IPS-18c (cell line): ENCODE data around the gene PMF1.

ENCODE experiments used
- H3K4me3 ChIP-seq: 2 replicates; pipeline ENCODE4 v1.7.0; 2013; ENCODE audit warnings: low read depth, mild to moderate bottlenecking, low read length, moderate library complexity; ENCODE audit not compliant: insufficient read depth
- H3K9me3 ChIP-seq: one replicate; pipeline ENCODE4 v1.6.1; 2013; ENCODE audit warnings: mild to moderate bottlenecking, low read length, moderate library complexity; ENCODE audit not compliant: control insufficient read depth, insufficient read depth

The PMF1 gene

DNA sequence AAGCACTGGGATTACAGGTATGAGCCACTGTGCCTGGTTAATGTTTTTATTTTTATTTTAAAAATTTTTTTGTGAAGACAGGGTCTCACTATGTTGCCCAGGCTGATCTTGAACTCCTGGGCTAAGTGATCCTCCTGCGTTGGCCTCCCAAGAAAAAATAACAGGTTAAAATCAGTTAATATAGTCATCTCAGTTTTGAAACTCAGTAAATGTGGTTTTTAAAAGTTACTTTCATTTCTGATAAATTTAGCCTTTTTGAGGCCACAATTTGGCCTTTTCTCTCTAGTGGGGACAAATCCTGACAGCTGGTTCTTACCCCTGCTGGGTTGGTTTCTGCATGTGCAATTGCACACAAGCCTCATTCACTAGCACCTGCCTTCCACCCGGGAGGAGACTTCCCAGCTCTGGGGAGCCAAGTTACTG, 13.3 kb downstream of the PMF1 start:
- H3K4me3 ChIP-seq: no peak overlapping the region
- no peaks in the 10 kb centered on the region for H3K9me3 ChIP-seq

DNA sequence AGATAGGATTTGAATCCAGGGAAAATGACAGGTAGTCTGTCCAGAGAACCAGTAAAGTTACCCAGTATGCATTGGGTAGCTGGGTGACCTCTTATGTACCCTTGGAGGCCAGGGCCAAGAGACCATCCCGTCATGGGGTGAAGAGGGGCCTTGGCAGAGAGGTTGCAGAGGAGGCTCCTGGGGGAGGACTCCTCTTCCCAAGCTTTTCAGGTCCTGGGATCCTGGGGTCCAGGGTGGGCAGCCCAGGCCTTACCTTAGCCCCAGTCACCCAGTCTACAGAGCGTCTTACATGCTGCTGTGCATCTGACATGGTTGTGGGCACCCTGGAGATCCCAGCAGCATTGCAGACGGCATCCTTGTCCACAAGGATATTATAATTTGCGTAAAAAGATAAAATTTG, 14.0 kb downstream of the PMF1 start:
- Histone ChIP-seq H3K9me3 (no peaks in the 10 kb centered on the region), H3K4me3 (no peak overlapping the region)

DNA sequence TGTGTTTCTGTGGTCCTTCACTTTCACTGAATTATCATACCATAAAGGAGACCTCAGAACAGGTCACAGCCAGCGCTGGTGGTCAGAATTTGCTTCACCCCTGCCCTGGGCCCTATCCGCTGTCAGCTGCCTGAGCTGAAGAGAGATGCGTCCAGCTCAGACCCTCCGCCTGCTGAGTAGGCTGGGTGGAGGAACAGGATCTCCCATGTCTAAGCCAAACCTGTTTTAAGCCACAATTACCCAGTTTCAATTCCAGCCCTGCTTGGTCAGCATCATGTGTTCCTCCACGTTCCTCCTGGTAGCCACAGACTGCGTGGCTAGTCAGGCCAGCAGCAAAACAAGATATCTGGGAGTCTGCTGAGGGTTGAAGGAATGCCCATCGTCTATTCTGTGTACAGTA, 15.7 kb downstream of the PMF1 start:
- no peak overlapping the region for H3K4me3 ChIP-seq
- no peaks in the 10 kb centered on the region for H3K9me3 ChIP-seq

DNA sequence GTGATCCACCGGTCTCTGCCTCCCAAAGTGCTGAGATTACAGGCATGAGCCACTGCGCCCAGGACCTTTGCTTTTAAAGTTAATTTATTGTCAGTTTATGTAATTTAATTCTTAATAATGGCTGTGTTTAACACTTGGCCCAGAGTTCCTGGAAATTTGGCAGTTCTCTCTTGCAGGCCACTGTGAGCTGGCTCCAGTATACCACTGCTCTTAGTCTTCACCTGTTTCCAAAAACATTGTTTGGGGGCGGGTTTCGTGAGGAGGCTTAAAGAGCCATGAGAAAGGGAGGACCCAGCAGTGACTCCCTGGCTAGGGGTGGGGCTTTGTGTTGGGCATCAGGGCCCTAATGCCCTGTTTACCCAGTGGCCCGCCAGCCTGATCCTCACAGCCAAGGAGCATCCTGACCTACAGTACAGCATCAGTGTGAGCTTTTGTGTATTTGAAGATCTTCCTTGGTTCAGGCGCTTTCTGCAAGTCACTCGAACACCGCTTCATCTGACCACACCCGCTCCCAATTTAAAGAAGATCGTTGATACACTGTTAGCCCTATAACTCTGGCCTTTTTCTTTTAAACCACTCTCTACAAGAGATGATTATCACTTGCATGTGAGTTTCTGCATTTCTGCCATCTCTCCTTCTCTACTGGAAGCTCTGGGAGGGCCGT, 17.1 kb downstream of the PMF1 start:
- no peak overlapping the region for H3K4me3 ChIP-seq
- H3K9me3 ChIP-seq: no peaks in the 10 kb centered on the region

DNA sequence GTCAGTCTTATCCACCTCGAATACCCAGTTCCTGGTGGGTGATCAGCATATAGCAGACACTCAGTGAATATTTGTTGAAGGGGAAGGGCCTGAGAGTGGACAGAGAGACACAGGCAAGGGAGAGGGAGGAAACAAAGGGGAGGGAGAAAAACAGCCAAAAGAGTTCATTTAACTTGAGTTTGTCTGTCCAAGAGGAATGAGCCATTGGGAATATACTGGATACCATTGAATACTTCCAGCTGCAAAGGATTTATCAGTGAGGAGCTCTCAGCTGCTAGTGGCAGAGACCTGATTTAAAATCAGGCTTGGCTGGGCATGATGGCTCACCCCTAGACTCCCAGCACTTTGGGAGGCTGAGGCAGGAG, 17.6 kb downstream of the PMF1 start:
- no peak overlapping the region for H3K4me3 ChIP-seq
- H3K9me3 ChIP-seq: no peaks in the 10 kb centered on the region

DNA sequence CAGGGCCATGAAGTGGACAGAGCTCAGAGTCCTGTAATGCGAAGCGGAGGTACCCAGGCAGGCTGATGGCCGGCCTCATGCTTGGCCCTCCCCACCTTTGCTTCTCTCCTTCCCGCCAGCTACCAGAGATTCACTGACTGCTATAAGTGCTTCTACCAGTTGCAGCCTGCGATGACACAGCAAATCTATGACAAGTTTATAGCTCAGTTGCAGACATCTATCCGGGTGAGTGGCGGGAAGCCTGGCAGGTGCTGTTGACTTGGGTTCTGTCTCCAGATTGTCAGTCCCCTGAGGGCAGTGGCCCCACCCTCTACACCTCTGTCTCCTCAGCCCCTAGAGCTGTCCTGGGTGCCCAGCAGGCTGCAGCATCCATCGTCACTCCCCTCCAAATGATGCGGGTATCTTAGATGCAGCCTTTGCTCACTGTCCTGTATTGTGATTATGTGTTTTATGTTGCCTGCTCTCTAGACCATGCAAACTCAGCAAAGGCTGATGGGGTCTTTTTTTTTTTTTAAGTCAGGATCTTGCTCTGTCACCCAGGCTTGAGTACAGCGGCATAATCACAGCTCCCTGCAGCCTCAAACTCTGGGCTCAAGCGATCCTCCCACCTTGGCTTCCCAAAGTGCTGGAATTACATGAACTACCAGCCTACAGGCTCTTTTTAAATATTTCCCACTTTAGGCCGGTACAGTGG, 19.5 kb downstream of the PMF1 start:
- Histone ChIP-seq H3K9me3 (no peaks in the 10 kb centered on the region), H3K4me3 (no peak overlapping the region)

DNA sequence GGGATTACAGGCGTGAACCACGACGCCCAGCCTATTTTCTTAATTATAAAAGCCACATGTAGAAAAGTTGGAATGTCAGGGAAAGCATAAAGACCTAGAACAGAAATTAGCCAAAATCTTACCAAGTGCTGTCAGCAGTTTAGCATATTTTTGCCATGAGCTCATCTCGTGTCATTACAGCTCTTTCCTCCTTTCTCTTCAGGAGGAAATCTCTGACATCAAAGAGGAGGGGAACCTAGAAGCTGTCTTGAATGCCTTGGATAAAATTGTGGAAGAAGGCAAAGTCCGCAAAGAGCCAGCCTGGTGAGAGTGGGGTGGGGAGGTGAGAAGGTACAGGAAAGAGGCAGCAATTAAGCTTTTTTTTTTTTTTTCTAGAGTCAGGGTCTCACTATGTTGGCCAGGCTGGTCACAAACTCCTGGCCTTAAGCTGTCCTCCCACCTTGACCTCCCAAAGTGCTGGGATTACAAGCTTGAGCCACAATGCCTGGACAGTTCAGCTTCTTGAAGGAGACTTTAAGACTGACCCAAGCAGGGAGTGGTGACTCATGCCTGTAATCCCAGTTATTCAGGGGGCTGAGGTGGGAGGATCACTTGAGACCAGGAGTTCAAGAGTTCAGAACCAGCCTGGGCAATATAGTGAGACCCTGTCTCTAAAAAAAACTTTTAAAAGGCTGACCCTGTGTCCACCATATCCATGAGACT, 20.8 kb downstream of the PMF1 start:
- Histone ChIP-seq H3K4me3 (no peak overlapping the region), H3K9me3 (no peaks in the 10 kb centered on the region)

DNA sequence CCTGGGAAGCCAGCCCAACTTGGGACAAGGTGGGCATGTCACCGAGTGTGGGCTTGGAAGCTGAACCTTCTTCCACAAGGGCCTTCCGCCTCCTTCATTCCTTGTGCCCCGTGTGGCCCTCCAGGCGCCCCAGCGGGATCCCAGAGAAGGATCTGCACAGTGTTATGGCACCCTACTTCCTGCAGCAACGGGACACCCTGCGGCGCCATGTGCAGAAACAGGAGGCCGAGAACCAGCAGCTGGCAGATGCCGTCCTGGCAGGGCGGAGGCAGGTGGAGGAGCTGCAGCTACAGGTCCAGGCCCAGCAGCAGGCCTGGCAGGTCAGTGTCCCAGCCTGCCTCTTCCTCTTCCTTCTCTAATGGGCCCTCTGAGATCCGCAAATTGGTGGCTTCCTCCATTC, 23.4 kb downstream of the PMF1 start:
- H3K9me3 ChIP-seq: no peaks in the 10 kb centered on the region
- H3K4me3 ChIP-seq: no peak overlapping the region

DNA sequence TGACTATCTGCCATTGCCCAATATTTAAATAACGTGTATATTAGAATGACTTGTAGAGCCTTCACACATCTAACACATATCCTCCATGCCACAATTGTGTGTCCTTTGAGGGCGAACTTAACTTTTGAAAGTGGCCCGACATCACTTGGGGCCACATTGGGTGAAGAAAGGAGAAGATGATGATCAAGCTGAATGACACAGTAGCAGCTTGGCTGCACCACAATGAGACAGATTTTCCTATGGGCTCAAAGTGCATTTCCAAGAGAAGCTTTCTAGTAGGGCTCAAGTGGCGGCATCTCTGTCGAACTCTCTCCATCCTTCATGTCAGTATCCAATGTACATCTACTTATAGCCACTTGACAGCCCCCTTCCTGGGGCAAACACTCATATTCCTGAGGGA, 25.4 kb downstream of the PMF1 start:
- Histone ChIP-seq H3K9me3 (no peaks in the 10 kb centered on the region), H3K4me3 (no peak overlapping the region)

DNA sequence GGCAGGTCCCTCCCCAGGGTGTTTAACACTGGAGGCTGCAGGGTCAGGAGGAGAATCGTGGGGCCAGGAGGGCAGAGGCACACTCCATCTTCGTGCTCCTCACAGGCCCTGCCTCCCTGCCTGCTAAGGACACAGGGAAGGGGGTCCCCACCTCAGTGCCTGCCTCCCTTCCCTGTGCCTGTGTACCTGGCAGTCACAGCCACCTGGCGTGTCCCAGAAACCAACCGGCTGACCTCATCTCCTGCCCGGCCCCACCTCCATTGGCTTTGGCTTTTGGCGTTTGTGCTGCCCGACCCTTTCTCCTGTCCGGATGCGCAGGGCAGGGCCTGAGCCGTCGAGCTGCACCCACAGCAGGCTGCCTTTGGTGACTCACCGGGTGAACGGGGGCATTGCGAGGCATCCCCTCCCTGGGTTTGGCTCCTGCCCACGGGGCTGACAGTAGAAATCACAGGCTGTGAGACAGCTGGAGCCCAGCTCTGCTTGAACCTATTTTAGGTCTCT, 28.6 kb downstream of the PMF1 start:
- no peaks in the 10 kb centered on the region for H3K9me3 ChIP-seq
- H3K4me3 ChIP-seq: no peak overlapping the region

DNA sequence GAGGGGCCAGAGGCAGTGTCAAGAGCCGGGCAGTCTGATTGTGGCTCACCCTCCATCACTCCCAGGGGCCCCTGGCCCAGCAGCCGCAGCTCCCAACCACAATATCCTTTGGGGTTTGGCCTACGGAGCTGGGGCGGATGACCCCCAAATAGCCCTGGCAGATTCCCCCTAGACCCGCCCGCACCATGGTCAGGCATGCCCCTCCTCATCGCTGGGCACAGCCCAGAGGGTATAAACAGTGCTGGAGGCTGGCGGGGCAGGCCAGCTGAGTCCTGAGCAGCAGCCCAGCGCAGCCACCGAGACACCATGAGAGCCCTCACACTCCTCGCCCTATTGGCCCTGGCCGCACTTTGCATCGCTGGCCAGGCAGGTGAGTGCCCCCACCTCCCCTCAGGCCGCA, 29.1 kb downstream of the PMF1 start, which contains the start of gene BGLAP:
Gene BGLAP (plus strand): TSS at position 259 of the 400 bp plus-strand sequence. CDS start 48 bp downstream, at position 307.
- Histone ChIP-seq H3K9me3 (no peaks in the 10 kb centered on the region), H3K4me3 (no peak within 1 kb of the TSS)

DNA sequence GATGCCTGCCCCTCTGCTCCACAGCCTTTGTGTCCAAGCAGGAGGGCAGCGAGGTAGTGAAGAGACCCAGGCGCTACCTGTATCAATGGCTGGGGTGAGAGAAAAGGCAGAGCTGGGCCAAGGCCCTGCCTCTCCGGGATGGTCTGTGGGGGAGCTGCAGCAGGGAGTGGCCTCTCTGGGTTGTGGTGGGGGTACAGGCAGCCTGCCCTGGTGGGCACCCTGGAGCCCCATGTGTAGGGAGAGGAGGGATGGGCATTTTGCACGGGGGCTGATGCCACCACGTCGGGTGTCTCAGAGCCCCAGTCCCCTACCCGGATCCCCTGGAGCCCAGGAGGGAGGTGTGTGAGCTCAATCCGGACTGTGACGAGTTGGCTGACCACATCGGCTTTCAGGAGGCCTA, 29.9 kb downstream of the PMF1 start:
- H3K4me3 ChIP-seq: no peak overlapping the region

DNA sequence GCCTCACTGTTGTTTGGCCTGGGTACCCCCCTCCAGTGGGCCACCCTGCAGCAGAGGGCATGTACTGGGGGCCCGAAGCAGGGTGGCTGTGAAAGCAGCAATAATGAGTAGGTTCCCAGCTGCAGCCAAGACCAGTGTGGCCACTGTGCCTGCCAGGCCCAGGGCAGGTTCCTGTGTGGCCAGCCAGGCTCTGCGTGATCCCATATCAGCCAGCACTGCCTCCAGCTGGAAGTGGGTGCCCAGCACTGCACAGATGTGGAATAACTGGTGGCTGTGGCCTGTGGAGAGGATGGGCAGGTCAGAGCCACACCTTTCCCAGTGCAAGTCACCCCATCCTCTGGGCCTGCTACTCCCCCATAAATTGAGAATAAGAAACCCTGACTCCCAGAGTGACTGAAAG, 31.3 kb downstream of the PMF1 start:
- H3K9me3 ChIP-seq: no peaks in the 10 kb centered on the region
- H3K4me3 ChIP-seq: no peak overlapping the region

More for the DNA sequence above, 29.9 kb downstream of the PMF1 start:
- no peaks in the 10 kb centered on the region for H3K9me3 ChIP-seq

DNA sequence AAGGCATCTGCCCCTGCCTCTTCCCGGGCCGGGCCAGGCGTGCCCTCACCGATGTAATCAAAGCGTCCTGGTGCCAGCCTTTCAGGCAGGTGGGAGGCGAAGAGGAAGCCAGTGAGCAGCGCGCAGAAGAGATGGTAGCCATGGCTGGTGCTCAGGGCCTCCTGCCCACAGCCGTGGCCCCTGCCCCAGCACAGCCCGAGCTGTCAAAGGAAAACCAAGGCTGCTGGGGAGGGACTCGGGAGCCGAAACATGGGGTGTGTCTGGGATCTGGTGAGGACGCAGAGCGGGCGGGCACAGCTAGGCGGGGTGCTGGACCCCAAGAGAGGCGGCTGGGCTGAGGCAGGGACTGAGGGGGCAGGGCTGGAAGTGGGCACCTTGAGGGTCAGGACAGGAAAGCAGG, 31.9 kb downstream of the PMF1 start:
- H3K4me3 ChIP-seq: no peak overlapping the region
- H3K9me3 ChIP-seq: no peaks in the 10 kb centered on the region

DNA sequence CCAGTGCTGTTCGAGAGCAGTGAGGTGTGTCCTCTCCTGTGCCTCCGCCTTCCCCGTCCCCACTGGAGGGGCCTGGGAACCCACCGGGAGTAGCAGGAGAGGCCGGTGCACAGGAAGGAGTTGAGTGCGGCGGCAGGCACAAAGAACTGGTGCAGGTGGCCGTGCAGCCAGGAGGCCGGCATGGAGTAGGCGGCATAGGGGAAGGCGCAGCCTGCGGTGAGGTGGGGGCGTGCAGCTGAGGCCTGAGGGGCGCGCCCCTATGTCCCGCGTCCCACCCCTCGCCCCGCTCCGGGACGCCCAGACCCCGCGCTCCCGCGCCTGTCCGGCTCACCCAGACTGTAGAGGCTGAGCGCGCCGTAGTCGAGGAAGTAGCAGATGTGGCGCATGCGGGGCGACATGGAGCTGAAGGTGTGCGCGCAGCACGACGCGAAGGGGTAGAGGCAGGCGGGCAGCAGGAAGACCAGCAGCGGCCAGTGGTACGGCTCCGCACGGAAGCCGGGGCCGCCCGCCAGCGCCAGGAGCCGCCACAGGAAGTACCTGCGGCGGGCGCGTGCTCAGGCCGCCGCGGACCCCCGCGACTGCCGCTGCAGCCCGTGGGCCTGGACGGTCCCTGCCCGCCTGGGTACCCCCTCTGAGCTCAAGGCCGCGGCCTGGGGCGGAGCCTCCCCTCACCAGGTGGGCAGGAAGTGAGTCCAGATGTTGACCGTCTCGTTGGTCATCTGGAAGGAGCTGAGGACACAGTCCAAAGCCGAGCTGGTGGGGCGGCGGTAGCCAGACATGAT, 32.8 kb downstream of the PMF1 start:
- Histone ChIP-seq H3K4me3 (peak overlapping the region; percentile 31), H3K9me3 (no peaks in the 10 kb centered on the region)

DNA sequence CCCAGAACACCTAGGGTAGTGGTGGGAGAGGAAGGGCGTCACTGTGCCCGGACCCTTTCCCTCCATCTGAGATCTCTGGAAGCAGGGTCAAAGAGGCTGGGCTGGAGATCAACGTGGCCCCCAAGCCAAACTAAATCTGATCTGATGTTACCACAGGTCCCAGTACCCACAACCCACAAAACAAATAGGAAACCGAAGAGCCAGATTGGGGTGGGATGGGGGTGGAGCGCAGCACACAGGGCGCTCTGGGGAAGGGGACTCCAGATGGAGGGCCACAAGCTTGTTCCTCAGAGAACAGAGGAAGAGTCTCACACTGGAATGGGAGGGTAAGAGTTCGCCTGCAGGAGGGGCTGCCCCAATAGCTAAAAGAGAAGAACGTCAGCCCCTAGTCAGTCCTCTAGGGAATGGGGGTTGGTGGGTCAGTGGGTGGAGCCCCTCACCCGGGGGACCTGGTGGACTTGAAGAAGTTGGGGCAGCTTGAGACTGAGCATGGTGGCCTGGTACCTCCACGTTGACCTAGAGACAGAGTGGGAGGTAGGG, 33.5 kb downstream of the PMF1 start:
- H3K4me3 ChIP-seq: no peak overlapping the region; the same call in 1 of the 2 replicates
- no peaks in the 10 kb centered on the region for H3K9me3 ChIP-seq

DNA sequence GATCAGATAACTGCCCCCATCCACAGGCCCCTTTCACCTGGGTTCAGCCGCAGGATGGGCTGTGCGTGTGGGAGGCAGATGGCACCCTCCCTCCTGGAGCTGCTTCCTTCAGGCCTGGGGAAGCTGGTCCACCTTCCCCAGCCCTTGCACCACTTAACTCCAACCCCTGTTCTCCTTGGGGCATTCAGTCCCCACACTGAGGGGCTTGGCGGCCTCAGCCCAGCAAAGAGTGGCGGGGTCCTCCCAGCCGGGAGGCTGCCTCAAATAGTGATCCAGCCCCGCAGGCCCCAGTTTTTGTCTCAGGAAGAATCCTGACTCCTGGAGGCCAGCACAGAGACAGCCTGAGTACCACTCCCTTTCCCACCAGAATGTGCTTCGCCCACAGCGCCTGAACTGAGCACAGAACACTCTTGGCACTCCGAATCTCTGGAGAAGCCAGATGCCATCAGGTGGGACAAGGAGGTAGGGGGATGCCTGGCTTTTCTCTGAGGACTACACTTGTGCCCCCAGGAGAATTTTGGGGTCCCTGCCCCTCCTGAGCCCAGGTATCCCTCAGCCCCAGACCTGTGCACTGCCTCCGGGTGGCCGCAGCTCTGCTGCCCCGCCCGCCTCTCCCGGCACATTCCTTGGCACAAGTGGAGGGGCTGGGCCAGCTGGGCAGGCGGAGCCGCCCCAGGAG, 34.1 kb downstream of the PMF1 start:
- Histone ChIP-seq H3K9me3 (no peaks in the 10 kb centered on the region), H3K4me3 (no peak overlapping the region; the same call in 1 of the 2 replicates)
